H1 (cell line): ENCODE measurements around the gene PHC1. TPM values are rescaled to one million over a fixed set of nuclear protein-coding genes. Genes with fewer than 3 reads are reported as not detected.
A peak's percentile ranks its signal among the peaks of the same experiment; 100 is the strongest.

ENCODE experiments used
- POU5F1 ChIP-seq: IDR thresholded peaks from 2 replicates; pipeline ENCODE4 v1.6.1; 2011; ENCODE audit warnings: low read depth, mild to moderate bottlenecking, low read length, moderate library complexity
- SAP30 ChIP-seq: fragments of 300-600 bp; sonication (generic); IDR thresholded peaks from 2 replicates; pipeline ENCODE4 v1.7.1; 2012; ENCODE audit warnings: low read length, moderate library complexity, mild to moderate bottlenecking, inconsistent platforms; ENCODE audit not compliant: insufficient read depth, insufficient replicate concordance
- polyA plus RNA-seq, 7 experiments: library from polyadenylated mRNA; depleted of rRNA in 3 of 7; stranded (reverse) in 5 of 7; unstranded in 2 of 7; fragments of >200 nt in 5 of 7; fragments of 200-250 nt in 2 of 7; gene quantifications; 1 replicate in 5 of 7; 2 replicates in 1 of 7; 4 replicates in 1 of 7; pipeline versions ENCODE4 v1.2.1 to v1.2.3, GENCODE V29; 2011 to 2013; ENCODE audit warnings: missing spikeins in 2 of 7, mixed read lengths in 2 of 7
- total RNA-seq: library from RNA; stranded (reverse); fragmentation: NEBNext Ultra II Directional; extraction: Animal tissue kit (Norgen Biotek cat#: 25700); gene quantifications from 2 replicates; pipeline ENCODE4 v1.2.1, GENCODE V29; 2021

PHC1 gene
- total and polyA plus RNA-seq, 2 of the 8 experiments (the other 6 are each of a cell fraction or from before 2014, with no cell fraction given): 934 to 1,655 TPM

DNA sequence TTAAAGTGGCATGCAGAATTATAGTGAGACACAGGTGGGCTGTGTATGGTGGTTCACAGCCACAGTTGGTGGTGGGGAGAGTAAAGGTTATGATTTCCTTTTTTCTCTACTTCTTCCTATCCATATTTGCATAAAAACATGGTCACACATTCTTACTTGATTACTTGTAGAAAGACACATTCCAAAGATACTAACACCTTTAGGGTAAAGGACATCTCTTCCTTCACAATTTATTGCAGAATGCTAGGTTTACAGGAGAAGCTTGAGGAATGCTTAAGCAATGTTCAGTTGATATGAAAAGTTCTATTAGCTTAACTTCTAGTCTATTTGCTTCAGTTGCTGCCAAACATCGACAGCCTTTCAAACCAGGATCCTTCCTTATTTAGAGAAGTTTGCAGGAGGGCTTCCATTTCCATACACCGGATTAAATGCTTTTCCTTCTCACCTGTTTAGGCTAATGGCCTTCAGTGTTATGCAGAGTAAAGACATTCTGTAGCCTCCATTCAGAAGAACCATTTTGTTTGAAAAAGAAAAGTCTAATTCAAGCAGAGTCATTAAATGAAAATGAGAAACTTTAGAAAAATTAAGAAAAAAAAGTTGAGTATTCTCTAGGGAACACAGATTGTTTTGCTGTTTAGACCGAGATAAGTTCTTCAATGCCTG is 2.6 kb upstream of the PHC1 start (continued):
- TF ChIP-seq SAP30: no peak
- TF ChIP-seq POU5F1: peak; percentile 95
- TF ChIP-seq, all 59 proteins: peak for 15
